Left renal cortex interstitium (tissue), 4 donors: Measurements from ENCODE around the gene PTPRK. TPM values are rescaled to one million over a fixed set of nuclear protein-coding genes. Genes with fewer than 3 reads are reported as not detected.

Experiments used
- DNase-seq, 4 donors: peaks; one replicate each; pipeline ENCODE4 v3.0.0-alpha.2; 2013; ENCODE audit warnings: low read depth in 4 of 4, low spot score in 2 of 4, missing footprints in 1 of 4
- polyA plus RNA-seq, 4 donors: library from polyadenylated mRNA; unstranded; fragments of 120-200 nt; gene quantifications; one replicate each; pipeline ENCODE4 v1.2.1, GENCODE V29; 2013; ENCODE audit not compliant: insufficient read length in 4 of 4

The PTPRK gene
- polyA plus RNA-seq, 4 donors: 47.6 to 56.0 (median 49.7) TPM

GRCh38 chr6:128111096-128111495 lies 409.3 kb downstream of the PTPRK start:
- DNase-seq: no peak

GRCh38 chr6:128107682-128108081 lies 412.7 kb downstream of the PTPRK start:
- no peak for DNase-seq

GRCh38 chr6:128099571-128100197 lies 420.7 kb downstream of the PTPRK start:
- DNase-seq: no peak

GRCh38 chr6:128098000-128098581 lies 422.3 kb downstream of the PTPRK start:
- DNase-seq: no peak

- DNase-seq: no peak
Observed at GRCh38 chr6:128097009-128097408, 423.4 kb downstream of the PTPRK start.

- DNase-seq: no peak
Observed at GRCh38 chr6:128095362-128095761, 425.0 kb downstream of the PTPRK start.

GRCh38 chr6:128079021-128079420 lies 441.4 kb downstream of the PTPRK start:
- DNase-seq: no peak

- no peak for DNase-seq
Observed at GRCh38 chr6:128078276-128078675, 442.1 kb downstream of the PTPRK start.

- DNase-seq: no peak
Observed at GRCh38 chr6:128076843-128077242, 443.6 kb downstream of the PTPRK start.

- DNase-seq: no peak
Observed at GRCh38 chr6:128074567-128074966, 445.8 kb downstream of the PTPRK start.

- no peak for DNase-seq
Observed at GRCh38 chr6:128073389-128073788, 447.0 kb downstream of the PTPRK start.

- DNase-seq: no peak
Observed at GRCh38 chr6:128071212-128071611, 449.2 kb downstream of the PTPRK start.

- DNase-seq: no peak
Observed at GRCh38 chr6:128070406-128070805, 450.0 kb downstream of the PTPRK start.

- DNase-seq: no peak
Observed at GRCh38 chr6:128069188-128069587, 451.2 kb downstream of the PTPRK start.

- no peak for DNase-seq
Observed at GRCh38 chr6:128068119-128068479, 452.3 kb downstream of the PTPRK start.

- no peak for DNase-seq
Observed at GRCh38 chr6:128067446-128068118, 452.8 kb downstream of the PTPRK start.

GRCh38 chr6:128065072-128065471 lies 455.3 kb downstream of the PTPRK start:
- no peak for DNase-seq

- DNase-seq: no peak
Observed at GRCh38 chr6:128064540-128064895, 455.9 kb downstream of the PTPRK start.

- no peak for DNase-seq
Observed at GRCh38 chr6:128063850-128064539, 456.4 kb downstream of the PTPRK start.

GRCh38 chr6:128062882-128063603 lies 457.4 kb downstream of the PTPRK start:
- no peak for DNase-seq

GRCh38 chr6:128057946-128058345 lies 462.5 kb downstream of the PTPRK start:
- DNase-seq: no peak
